Fibroblast of lung (primary cell): ENCODE data around the gene ARID1B. TPM values are rescaled to one million over a fixed set of nuclear protein-coding genes. Genes with fewer than 3 reads are reported as not detected.

Experiments used
- DNase-seq, 2 donors: peaks; one replicate each; pipeline versions ENCODE4 v3.0.0 to v3.0.0-alpha.2; 2010; ENCODE audit warnings: low read depth in 2 of 2
- H2AFZ ChIP-seq: 2 replicates; pipeline ENCODE4 v1.5.1; 2012; ENCODE audit warnings: low read length, control low read depth, inconsistent platforms
- H3K27ac ChIP-seq: 2 replicates; pipeline ENCODE4 v1.5.1; 2011; ENCODE audit warnings: low read length, control low read depth; ENCODE audit not compliant: insufficient read depth
- H3K27me3 ChIP-seq: 2 replicates; pipeline ENCODE4 v1.5.1; 2011; ENCODE audit warnings: mild to moderate bottlenecking, low read length; ENCODE audit not compliant: control insufficient read depth, insufficient read depth
- H3K36me3 ChIP-seq: 2 replicates; pipeline ENCODE4 v1.5.1; 2011; ENCODE audit warnings: low read length; ENCODE audit not compliant: control insufficient read depth, insufficient read depth
- H3K4me1 ChIP-seq: 2 replicates; pipeline ENCODE4 v1.5.1; 2011; ENCODE audit warnings: low read length; ENCODE audit not compliant: control insufficient read depth, insufficient read depth; ENCODE audit errors: extremely low read depth
- H3K4me2 ChIP-seq: 2 replicates; pipeline ENCODE4 v1.5.1; 2011; ENCODE audit warnings: low read length, control low read depth; ENCODE audit not compliant: insufficient read depth; ENCODE audit errors: extremely low read depth
- H3K4me3 ChIP-seq, 4 experiments: fragments of 200-600 bp in 1 of 4; sonication (generic) in 1 of 4; replicated peaks in 1 of 4; 2 replicates each; pipeline ENCODE4 v1.5.1; 2011 to 2016; ENCODE audit warnings: low read length in 4 of 4, low read depth in 3 of 4, mild to moderate bottlenecking in 3 of 4, control low read depth in 2 of 4, inconsistent platforms in 1 of 4, mixed read lengths in 1 of 4; ENCODE audit not compliant: insufficient read depth in 1 of 4; ENCODE audit errors: control extremely low read depth in 1 of 4
- H3K79me2 ChIP-seq: 2 replicates; pipeline ENCODE4 v1.5.1; 2012; ENCODE audit warnings: mild to moderate bottlenecking, low read length, inconsistent platforms; ENCODE audit not compliant: control insufficient read depth, insufficient read depth
- H3K9ac ChIP-seq: 2 replicates; pipeline ENCODE4 v1.5.1; 2011; ENCODE audit warnings: mild to moderate bottlenecking, low read length, control low read depth; ENCODE audit not compliant: insufficient read depth
- H3K9me3 ChIP-seq: 2 replicates; pipeline ENCODE4 v1.5.1; 2012; ENCODE audit warnings: low read depth, low read length; ENCODE audit not compliant: control insufficient read depth, insufficient read depth
- H4K20me1 ChIP-seq: 2 replicates; pipeline ENCODE4 v1.5.1; 2011; ENCODE audit warnings: low read length; ENCODE audit not compliant: control insufficient read depth, insufficient read depth; ENCODE audit errors: extremely low read depth
- CTCF ChIP-seq, 2 donors: IDR thresholded peaks in 1 of 2; conservative IDR thresholded peaks in 1 of 2; 1 replicate in 1 of 2; 2 replicates in 1 of 2; pipeline ENCODE4 v1.5.1; 2011 to 2012; ENCODE audit warnings: low read length in 2 of 2, control low read depth in 1 of 2, inconsistent platforms in 1 of 2, low read depth in 1 of 2, mild to moderate bottlenecking in 1 of 2
- EZH2 ChIP-seq: IDR thresholded peaks from 2 replicates; pipeline ENCODE4 v1.5.1; 2012; ENCODE audit warnings: low read length, control low read depth, mild to moderate bottlenecking; ENCODE audit errors: missing control alignments
- polyA plus RNA-seq, 2 donors: library from polyadenylated mRNA; depleted of rRNA in 1 of 2; stranded (reverse) in 1 of 2; unstranded in 1 of 2; fragments of >200 nt; gene quantifications; 2 replicates each; pipeline ENCODE4 v1.2.1, GENCODE V29; 2011 to 2012; ENCODE audit warnings: missing spikeins in 1 of 2
- total RNA-seq: library from RNA; depleted of rRNA; stranded (reverse); fragments of >200 nt; gene quantifications from 2 replicates; pipeline ENCODE4 v1.2.1, GENCODE V29; 2014

Gene ARID1B
- total and polyA plus RNA-seq, 2 donors (not counting 1 experiment from before 2014, with no cell fraction given) = 15.4 to 41.9 TPM

GRCh38 chr6:157021344-157021992 lies 244.3 kb downstream of the ARID1B start:
- TF ChIP-seq EZH2 (no peak), CTCF (conservative IDR thresholded peaks at IDR 0.05 in 1 of 2, IDR thresholded peaks at IDR 0.05 in 1 of 2; ENCODE audit: low read depth in 1 of 2, low read length in 2 of 2) (peak; percentile 18 to 47)
- peak; percentile 89 to 90 for DNase-seq

GRCh38 chr6:157021993-157022740 lies 245.0 kb downstream of the ARID1B start:
- TF ChIP-seq CTCF (conservative IDR thresholded peaks at IDR 0.05 in 1 of 2, IDR thresholded peaks at IDR 0.05 in 1 of 2; ENCODE audit: low read depth in 1 of 2, low read length in 2 of 2) (no peak), EZH2 (no peak)
- H3K27me3 ChIP-seq = no peaks in the 10 kb centered on the region
- peak overlapping the region; percentile 90 for H3K4me2 ChIP-seq
- H3K36me3 ChIP-seq = no peaks in the 10 kb centered on the region
- H3K9ac ChIP-seq = peak overlapping the region; percentile 92
- no peaks in the 10 kb centered on the region for H3K9me3 ChIP-seq
- peaks cover 7% of the 10 kb centered on the region for H3K4me1 ChIP-seq
- H3K4me3 ChIP-seq = peak overlapping the region; percentile 65 to 79 (median 65)
- peak overlapping the region; percentile 43 for H2AFZ ChIP-seq
- H3K27ac ChIP-seq = peak overlapping the region; percentile 99
- H4K20me1 ChIP-seq = no peaks in the 10 kb centered on the region
- DNase-seq = peak; percentile 91 to 94
- peaks cover 31% of the 10 kb centered on the region for H3K79me2 ChIP-seq

More at GRCh38 chr6:157021344-157021992, 244.3 kb downstream of the ARID1B start:
- peak overlapping the region; percentile 92 for H3K9ac ChIP-seq
- H2AFZ ChIP-seq = peak overlapping the region; percentile 43
- H3K4me3 ChIP-seq = peak overlapping the region; percentile 65 to 82 (median 72)
- H3K27me3 ChIP-seq = no peaks in the 10 kb centered on the region
- peak overlapping the region; percentile 91 for H3K4me2 ChIP-seq
- no peaks in the 10 kb centered on the region for H3K36me3 ChIP-seq
- peaks cover 33% of the 10 kb centered on the region for H3K79me2 ChIP-seq
- H3K4me1 ChIP-seq = peaks cover 7% of the 10 kb centered on the region
- H3K9me3 ChIP-seq = no peaks in the 10 kb centered on the region
- no peaks in the 10 kb centered on the region for H4K20me1 ChIP-seq
- H3K27ac ChIP-seq = peak overlapping the region; percentile 99

- H3K79me2 ChIP-seq = peaks cover 26% of the 10 kb centered on the region
- peak; percentile 79 to 94 for DNase-seq
- no peaks in the 10 kb centered on the region for H4K20me1 ChIP-seq
- no peak overlapping the region for H3K27ac ChIP-seq
- H3K4me1 ChIP-seq = peaks cover 7% of the 10 kb centered on the region
- no peak overlapping the region for H2AFZ ChIP-seq
- no peak overlapping the region for H3K9ac ChIP-seq
- H3K27me3 ChIP-seq = no peaks in the 10 kb centered on the region
- H3K9me3 ChIP-seq = no peaks in the 10 kb centered on the region
- no peak overlapping the region for H3K4me3 ChIP-seq
- no peaks in the 10 kb centered on the region for H3K36me3 ChIP-seq
- no peak for TF ChIP-seq EZH2
- no peak for TF ChIP-seq CTCF (conservative IDR thresholded peaks at IDR 0.05 in 1 of 2, IDR thresholded peaks at IDR 0.05 in 1 of 2; ENCODE audit: low read depth in 1 of 2, low read length in 2 of 2)
- H3K4me2 ChIP-seq = no peak overlapping the region
Observed at GRCh38 chr6:157023958-157024357, 246.8 kb downstream of the ARID1B start.
